Sigmoid colon (tissue), 7 donors: ENCODE results near the gene PLCB1. TPM values are rescaled to one million over a fixed set of nuclear protein-coding genes. Genes with fewer than 3 reads are reported as not detected.
"Not testable (repeated sequence)": the region's sequence is repeated elsewhere in the genome, so short reads cannot be mapped to it uniquely, and the experiment has no call there.

ENCODE experiments used
- DNase-seq: peaks from one replicate; pipeline ENCODE4 v3.0.0-alpha.2; 2019
- H3K27ac ChIP-seq, 4 donors: fragments of 200-600 bp; sonication (generic); one replicate each; pipeline ENCODE4 v1.5.1; 2016 to 2019; ENCODE audit warnings: mild to moderate bottlenecking in 1 of 4
- H3K27me3 ChIP-seq, 3 donors: fragments of 200-600 bp; sonication (generic); one replicate each; pipeline ENCODE4 v1.5.1; 2019; ENCODE audit warnings: mild to moderate bottlenecking in 1 of 3
- H3K36me3 ChIP-seq, 4 donors: fragments of 200-600 bp; sonication (generic); one replicate each; pipeline ENCODE4 v1.5.1; 2016 to 2019
- H3K4me1 ChIP-seq, 4 donors: fragments of 200-600 bp; sonication (generic); one replicate each; pipeline ENCODE4 v1.5.1; 2017 to 2019
- H3K4me3 ChIP-seq, 4 donors: fragments of 200-600 bp; sonication (generic); one replicate each; pipeline ENCODE4 v1.5.1; 2017 to 2019; ENCODE audit warnings: mild to moderate bottlenecking in 2 of 4, moderate library complexity in 1 of 4
- H3K9me3 ChIP-seq, 4 donors: fragments of 200-600 bp in 3 of 4; sonication (generic) in 3 of 4; one replicate each; pipeline versions ENCODE4 v1.5.1 to v1.6.1; 2013 to 2019
- EP300 ChIP-seq, 4 donors: sonication (generic); formaldehyde crosslinking; IDR thresholded peaks; one replicate each; pipeline ENCODE4 v1.6.1; 2017; ENCODE audit warnings: antibody characterized with exemption in 4 of 4
- POLR2A ChIP-seq, 2 donors: fragments of 450-650 bp; IDR thresholded peaks; one replicate each; pipeline ENCODE4 v1.6.1; 2016; ENCODE audit warnings: antibody characterized with exemption in 2 of 2, mild to moderate bottlenecking in 2 of 2, moderate library complexity in 2 of 2
- POLR2AphosphoS5 ChIP-seq, 4 donors: sonication (generic); formaldehyde crosslinking; IDR thresholded peaks; one replicate each; pipeline ENCODE4 v1.6.1; 2017; ENCODE audit warnings: antibody characterized with exemption in 4 of 4
- WGBS, 2 donors: extraction: QIAGEN DNeasy Blood & Tissue Kit; methylation state at CpG; one replicate each; pipeline ENCODE4 v1.1.7; 2013; 5-methylcytosine and 5-hydroxymethylcytosine counted together
- intact Hi-C: fragments of 100-400 bp; cut with DNase I; formaldehyde crosslinking; loops from one replicate; pipeline ENCODE4 v1.15.1; 2023
- polyA plus RNA-seq, 3 donors: library from polyadenylated mRNA; stranded (reverse); fragments of 200-250 nt; gene quantifications; one replicate each; pipeline ENCODE4 v1.2.3, GENCODE V29; 2013
- total RNA-seq, 4 donors: library from RNA; depleted of rRNA; stranded (reverse); fragments of >200 nt; gene quantifications; one replicate each; pipeline ENCODE4 v1.1.0, GENCODE V29; 2016
- TF ChIP-seq, protein P1 (sequence below), 4 experiments: fragments of 450-650 bp in 3 of 4; fragments of 200-600 bp in 1 of 4; IDR thresholded peaks; one replicate each; pipeline ENCODE4 v1.5.1; 2016 to 2019; ENCODE audit warnings: antibody characterized with exemption in 4 of 4, mild to moderate bottlenecking in 3 of 4, moderate library complexity in 2 of 4
- donor health status: healthy with polysubstance abuse.
- donor health status: Bipolar disorder and iron deficiency.
- donor health status: healthy.

Gene PLCB1
- total and polyA plus RNA-seq, 7 donors: 0.92 to 117 (median 86.7) TPM

- Histone ChIP-seq H3K9me3 (no peaks in the 10 kb centered on the region), H3K4me1 (peaks cover 0 to 40% (median 37%) of the 10 kb centered on the region in 4 donors), H3K36me3 (no peaks in the 10 kb centered on the region), H3K27ac (peak overlapping the region; percentile 61 to 81 (median 76)), H3K4me3 (no peak overlapping the region), H3K27me3 (no peaks in the 10 kb centered on the region)
- no peak for DNase-seq
- intact Hi-C loops: no loop called here
- 21 to 43% methylated on average over 2 of the region's 2 CpGs for WGBS, 2 donors
- TF ChIP-seq POLR2AphosphoS5 (IDR thresholded peaks at IDR 0.05) (peak in 3 of 4 donors; percentile 77 to 81 (median 80)), POLR2A (IDR thresholded peaks at IDR 0.05) (no peak), EP300 (IDR thresholded peaks at IDR 0.05) (peak in 3 of 4 donors; percentile 32 to 69 (median 37))
- TF ChIP-seq, protein P1, sequence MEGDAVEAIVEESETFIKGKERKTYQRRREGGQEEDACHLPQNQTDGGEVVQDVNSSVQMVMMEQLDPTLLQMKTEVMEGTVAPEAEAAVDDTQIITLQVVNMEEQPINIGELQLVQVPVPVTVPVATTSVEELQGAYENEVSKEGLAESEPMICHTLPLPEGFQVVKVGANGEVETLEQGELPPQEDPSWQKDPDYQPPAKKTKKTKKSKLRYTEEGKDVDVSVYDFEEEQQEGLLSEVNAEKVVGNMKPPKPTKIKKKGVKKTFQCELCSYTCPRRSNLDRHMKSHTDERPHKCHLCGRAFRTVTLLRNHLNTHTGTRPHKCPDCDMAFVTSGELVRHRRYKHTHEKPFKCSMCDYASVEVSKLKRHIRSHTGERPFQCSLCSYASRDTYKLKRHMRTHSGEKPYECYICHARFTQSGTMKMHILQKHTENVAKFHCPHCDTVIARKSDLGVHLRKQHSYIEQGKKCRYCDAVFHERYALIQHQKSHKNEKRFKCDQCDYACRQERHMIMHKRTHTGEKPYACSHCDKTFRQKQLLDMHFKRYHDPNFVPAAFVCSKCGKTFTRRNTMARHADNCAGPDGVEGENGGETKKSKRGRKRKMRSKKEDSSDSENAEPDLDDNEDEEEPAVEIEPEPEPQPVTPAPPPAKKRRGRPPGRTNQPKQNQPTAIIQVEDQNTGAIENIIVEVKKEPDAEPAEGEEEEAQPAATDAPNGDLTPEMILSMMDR (IDR thresholded peaks at IDR 0.05): no peak
Observed at GRCh38 chr20:8094850-8095249, 37.2 kb upstream of the PLCB1 start.

DNA sequence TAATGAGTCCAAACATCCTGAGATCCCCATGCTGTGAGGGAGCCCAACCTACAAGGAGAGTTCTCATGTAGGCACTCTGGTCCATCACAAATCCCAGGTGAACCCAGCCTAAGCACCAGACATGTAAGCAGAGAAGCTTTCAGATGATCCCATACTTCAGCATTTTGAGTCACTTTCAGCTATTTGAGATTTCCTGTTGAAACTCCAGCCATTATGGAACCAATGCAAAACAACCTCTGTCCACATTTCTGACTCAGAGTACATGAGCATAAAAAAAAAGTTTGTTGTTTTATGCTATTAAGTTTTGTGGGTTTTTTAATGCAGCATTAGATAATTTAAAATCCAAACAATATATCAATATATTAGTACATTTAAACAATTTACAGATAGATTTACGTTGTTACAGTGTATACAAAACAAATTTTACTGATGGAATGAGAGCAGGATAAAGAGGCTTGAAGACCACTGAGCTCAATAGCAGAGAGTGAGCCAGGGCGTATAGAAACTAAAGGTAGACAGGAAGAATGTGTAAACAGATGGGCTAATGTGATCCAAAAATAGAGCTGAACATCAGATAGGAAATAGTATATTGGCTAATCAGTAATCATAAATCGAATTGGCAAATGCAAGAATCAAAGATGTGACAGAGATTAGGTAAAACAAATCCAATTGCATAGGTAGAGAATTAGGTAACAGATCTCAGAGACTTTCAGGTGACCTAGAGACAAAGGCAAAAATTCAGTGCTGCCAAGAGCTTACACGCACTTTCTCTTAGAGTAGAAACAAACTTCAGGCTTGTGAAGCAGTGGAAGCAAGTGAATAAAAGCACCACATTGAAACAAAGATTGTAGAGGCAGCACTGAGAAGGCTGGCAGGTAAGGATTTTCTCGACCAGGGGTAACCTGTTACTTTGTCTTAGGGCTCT lies 36.2 kb upstream of the PLCB1 start:
- Histone ChIP-seq H3K27ac (peak overlapping the region in 3 of 4 donors; percentile 71 to 81 (median 80)), H3K4me1 (peaks cover 0 to 33% (median 31%) of the 10 kb centered on the region in 4 donors), H3K4me3 (no peak overlapping the region), H3K36me3 (no peaks in the 10 kb centered on the region), H3K27me3 (no peaks in the 10 kb centered on the region), H3K9me3 (no peaks in the 10 kb centered on the region)
- 43 to 78% methylated on average over 5 of the region's 5 CpGs for WGBS, 2 donors
- DNase-seq: no peak
- intact Hi-C loops: no loop called here
- TF ChIP-seq POLR2AphosphoS5 (IDR thresholded peaks at IDR 0.05) (no peak), POLR2A (IDR thresholded peaks at IDR 0.05) (no peak), EP300 (IDR thresholded peaks at IDR 0.05) (no peak)
- TF ChIP-seq, protein P1 (IDR thresholded peaks at IDR 0.05): no peak

DNA sequence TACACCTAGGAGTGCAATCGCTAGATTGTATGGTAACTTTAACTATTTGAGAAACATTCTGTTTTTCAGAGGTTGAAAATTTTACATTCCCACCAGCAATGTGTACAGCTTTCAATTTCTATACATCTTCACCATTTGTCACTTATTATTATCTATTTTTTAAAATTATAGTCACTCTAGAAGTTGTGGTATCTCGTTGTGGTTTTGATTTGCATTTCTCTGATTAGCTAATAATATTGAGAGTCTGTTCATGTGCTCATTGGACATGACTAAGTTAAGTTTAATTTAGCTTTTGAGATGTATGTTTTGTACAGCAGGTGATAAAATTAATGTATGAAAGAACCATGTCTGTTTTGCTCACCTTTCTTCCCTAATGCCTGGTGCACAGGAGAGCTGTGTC lies 34.8 kb upstream of the PLCB1 start:
- no peaks in the 10 kb centered on the region for H3K36me3 ChIP-seq
- H3K27ac ChIP-seq: no peak overlapping the region
- no peaks in the 10 kb centered on the region for H3K27me3 ChIP-seq
- no peaks in the 10 kb centered on the region for H3K9me3 ChIP-seq
- TF ChIP-seq, protein P1 (IDR thresholded peaks at IDR 0.05): no peak
- no peak for TF ChIP-seq EP300 (IDR thresholded peaks at IDR 0.05)
- no peak overlapping the region for H3K4me3 ChIP-seq
- intact Hi-C loops: no loop called here
- WGBS, 2 donors: 52 to 83% methylated on average over 2 of the region's 2 CpGs
- no peak for DNase-seq
- H3K4me1 ChIP-seq: peaks cover 0 to 33% (median 31%) of the 10 kb centered on the region in 4 donors

GRCh38 chr20:8104252-8104651 lies 27.8 kb upstream of the PLCB1 start:
- intact Hi-C loops: no loop called here
- Histone ChIP-seq H3K27ac (no peak overlapping the region), H3K9me3 (peaks cover 3 to 13% (median 4%) of the 10 kb centered on the region in 4 donors), H3K27me3 (no peaks in the 10 kb centered on the region), H3K36me3 (no peaks in the 10 kb centered on the region), H3K4me1 (no peaks in the 10 kb centered on the region), H3K4me3 (no peak overlapping the region)
- no peak for TF ChIP-seq EP300 (IDR thresholded peaks at IDR 0.05)
- TF ChIP-seq, protein P1 (IDR thresholded peaks at IDR 0.05): no peak
- no peak for TF ChIP-seq POLR2AphosphoS5 (IDR thresholded peaks at IDR 0.05)
- TF ChIP-seq POLR2A (IDR thresholded peaks at IDR 0.05): no peak
- 60 to 85% methylated on average over 2 of the region's 2 CpGs for WGBS, 2 donors
- no peak for DNase-seq

GRCh38 chr20:8114612-8115011 lies 17.5 kb upstream of the PLCB1 start:
- WGBS, 2 donors: 84 to 92% methylated on average over 20 to 21 of the region's 21 CpGs
- H3K9me3 ChIP-seq, H3K4me3 ChIP-seq, H3K27ac ChIP-seq, DNase-seq, H3K36me3 ChIP-seq, H3K27me3 ChIP-seq, intact Hi-C loops: not testable (repeated sequence)
- H3K4me1 ChIP-seq: peaks cover 0 to 41% (median 39%) of the 10 kb centered on the region in 4 donors
